Measurements from ENCODE around the gene AMFR.

The AMFR gene

DNA sequence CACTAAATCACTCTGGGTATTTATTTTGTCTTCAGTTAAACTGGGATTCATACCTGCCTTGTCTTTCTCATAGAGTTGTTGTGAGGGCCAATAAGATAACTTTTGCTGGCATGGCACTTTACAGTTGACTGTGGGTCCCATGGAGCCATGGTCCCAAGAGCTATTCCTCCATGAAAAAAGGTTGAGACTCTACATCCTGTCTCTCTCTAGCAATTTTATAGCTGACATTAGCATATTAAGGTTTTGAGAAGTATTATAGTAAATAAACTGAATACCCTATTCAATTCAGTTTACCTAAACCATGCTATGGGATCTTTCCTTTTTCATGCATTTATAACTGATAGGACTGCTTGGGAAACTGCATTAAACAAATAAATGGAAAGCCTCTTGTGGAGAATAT, 43.5 kb upstream of the AMFR start:
- H4K91ac ChIP-seq (ENCODE audit: low read length), result no peak overlapping the region
- H3K27me3 ChIP-seq (ENCODE audit: control insufficient read depth in 1 of 2, insufficient read depth in 1 of 2, low read length in 2 of 2), result no peaks in the 10 kb centered on the region
- DNase-seq, result no peak
- H3K36me3 ChIP-seq (ENCODE audit: control insufficient read depth in 1 of 2, insufficient read depth in 2 of 2, low read depth in 1 of 2, low read length in 2 of 2), result peaks cover 26 to 96% of the 10 kb centered on the region in 2 experiments
- no peak overlapping the region for H3K27ac ChIP-seq (ENCODE audit: low read length, poor library complexity, severe bottlenecking)
- no peak overlapping the region for H3K4me3 ChIP-seq (ENCODE audit: insufficient read depth in 1 of 2, low read depth in 1 of 2, low read length in 2 of 2)
- no peak overlapping the region for H2BK15ac ChIP-seq (ENCODE audit: low read depth, poor library complexity, severe bottlenecking)
- H3K79me1 ChIP-seq (replicated peaks; ENCODE audit: low read length, poor library complexity, severe bottlenecking), result peaks cover 16% of the 10 kb centered on the region
- no peak overlapping the region for H3K4me2 ChIP-seq (ENCODE audit: low read length, poor library complexity, severe bottlenecking)
- H2BK5ac ChIP-seq (ENCODE audit: low read depth, low read length, poor library complexity, severe bottlenecking), result no peak overlapping the region
- no peak overlapping the region for H2BK120ac ChIP-seq (ENCODE audit: low read depth, low read length)
- H2AK5ac ChIP-seq (ENCODE audit: low read length, severe bottlenecking), result no peak overlapping the region
- H2AFZ ChIP-seq (ENCODE audit: low read depth, low read length), result no peak overlapping the region
- H4K8ac ChIP-seq (ENCODE audit: low read length), result no peak overlapping the region
- H3K9ac ChIP-seq (ENCODE audit: low read length), result no peak overlapping the region
- H3K9me3 ChIP-seq (ENCODE audit: control insufficient read depth, low read length), result no peaks in the 10 kb centered on the region
- H3K4ac ChIP-seq (ENCODE audit: low read depth in 1 of 2, low read length in 2 of 2), result no peak overlapping the region
- no peak overlapping the region for H3K23ac ChIP-seq (ENCODE audit: low read length in 2 of 2)
- no peak overlapping the region for H3K18ac ChIP-seq (ENCODE audit: low read depth in 1 of 2, low read length in 2 of 2)
- no peak overlapping the region for H2BK12ac ChIP-seq (ENCODE audit: low read length in 2 of 2)
- no peak overlapping the region for H3K14ac ChIP-seq (ENCODE audit: low read length in 2 of 2)
- H3K4me1 ChIP-seq (ENCODE audit: control insufficient read depth, insufficient read depth, low read depth, low read length), result no peaks in the 10 kb centered on the region

GRCh38 chr16:56466344-56466743, 41.0 kb upstream of the AMFR start:
- H4K91ac ChIP-seq (ENCODE audit: low read length), result no peak overlapping the region
- H4K8ac ChIP-seq (ENCODE audit: low read length), result no peak overlapping the region
- no peak overlapping the region for H2BK12ac ChIP-seq (ENCODE audit: low read length in 2 of 2)
- no peaks in the 10 kb centered on the region for H3K27me3 ChIP-seq (ENCODE audit: control insufficient read depth in 1 of 2, insufficient read depth in 1 of 2, low read length in 2 of 2)
- H3K9me3 ChIP-seq (ENCODE audit: control insufficient read depth, low read length), result no peaks in the 10 kb centered on the region
- H3K36me3 ChIP-seq (ENCODE audit: control insufficient read depth in 1 of 2, insufficient read depth in 2 of 2, low read depth in 1 of 2, low read length in 2 of 2), result peaks cover 18 to 95% of the 10 kb centered on the region in 2 experiments
- no peak overlapping the region for H2BK5ac ChIP-seq (ENCODE audit: low read depth, low read length, poor library complexity, severe bottlenecking)
- H3K18ac ChIP-seq (ENCODE audit: low read depth in 1 of 2, low read length in 2 of 2), result no peak overlapping the region
- no peak overlapping the region for H2AK5ac ChIP-seq (ENCODE audit: low read length, severe bottlenecking)
- no peak overlapping the region for H2AFZ ChIP-seq (ENCODE audit: low read depth, low read length)
- WGBS, result 97% methylated on average over 2 of the region's 2 CpGs
- no peak for DNase-seq
- H3K9ac ChIP-seq (ENCODE audit: low read length), result no peak overlapping the region
- no peak overlapping the region for H2BK120ac ChIP-seq (ENCODE audit: low read depth, low read length)
- no peak overlapping the region for H3K4me2 ChIP-seq (ENCODE audit: low read length, poor library complexity, severe bottlenecking)
- H3K4ac ChIP-seq (ENCODE audit: low read depth in 1 of 2, low read length in 2 of 2), result no peak overlapping the region
- H3K79me1 ChIP-seq (replicated peaks; ENCODE audit: low read length, poor library complexity, severe bottlenecking), result peaks cover 13% of the 10 kb centered on the region
- H3K27ac ChIP-seq (ENCODE audit: low read length, poor library complexity, severe bottlenecking), result no peak overlapping the region
- no peak overlapping the region for H3K4me3 ChIP-seq (ENCODE audit: insufficient read depth in 1 of 2, low read depth in 1 of 2, low read length in 2 of 2)
- H3K4me1 ChIP-seq (ENCODE audit: control insufficient read depth, insufficient read depth, low read depth, low read length), result no peaks in the 10 kb centered on the region
- no peak overlapping the region for H2BK15ac ChIP-seq (ENCODE audit: low read depth, poor library complexity, severe bottlenecking)
- H3K14ac ChIP-seq (ENCODE audit: low read length in 2 of 2), result no peak overlapping the region
- no peak overlapping the region for H3K23ac ChIP-seq (ENCODE audit: low read length in 2 of 2)

DNA sequence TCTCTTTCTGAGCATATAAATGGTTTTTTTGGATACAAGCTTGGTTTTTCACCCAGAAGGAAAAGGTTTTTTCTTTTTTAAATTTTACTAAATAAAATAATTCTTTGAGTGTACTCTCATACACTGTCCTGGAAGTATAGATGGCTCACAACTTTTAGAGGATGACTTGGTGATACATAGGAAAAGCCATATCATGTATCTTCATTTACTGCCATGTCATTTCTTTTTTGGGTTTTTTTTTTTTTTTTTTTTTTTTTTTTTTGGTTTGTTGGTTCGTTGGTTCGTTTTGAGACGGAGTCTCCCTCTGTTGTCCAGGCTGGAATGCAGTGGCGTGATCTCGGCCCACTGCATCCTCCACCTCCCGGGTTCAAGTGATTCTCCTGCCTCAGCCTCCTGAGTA, 37.8 kb upstream of the AMFR start:
- Histone ChIP-seq H3K27ac (ENCODE audit: low read length, poor library complexity, severe bottlenecking) (no peak overlapping the region), H2AK5ac (ENCODE audit: low read length, severe bottlenecking) (no peak overlapping the region), H3K4me3 (ENCODE audit: insufficient read depth in 1 of 2, low read depth in 1 of 2, low read length in 2 of 2) (no peak overlapping the region), H4K91ac (ENCODE audit: low read length) (no peak overlapping the region), H4K8ac (ENCODE audit: low read length) (no peak overlapping the region), H3K4me1 (ENCODE audit: control insufficient read depth, insufficient read depth, low read depth, low read length) (no peaks in the 10 kb centered on the region), H3K9ac (ENCODE audit: low read length) (no peak overlapping the region), H3K23ac (ENCODE audit: low read length in 2 of 2) (no peak overlapping the region), H2AFZ (ENCODE audit: low read depth, low read length) (no peak overlapping the region), H2BK15ac (ENCODE audit: low read depth, poor library complexity, severe bottlenecking) (no peak overlapping the region), H2BK120ac (ENCODE audit: low read depth, low read length) (no peak overlapping the region), H2BK12ac (ENCODE audit: low read length in 2 of 2) (no peak overlapping the region), H3K79me1 (replicated peaks; ENCODE audit: low read length, poor library complexity, severe bottlenecking) (peaks cover 11% of the 10 kb centered on the region), H3K9me3 (ENCODE audit: control insufficient read depth, low read length) (no peaks in the 10 kb centered on the region), H3K27me3 (ENCODE audit: control insufficient read depth in 1 of 2, insufficient read depth in 1 of 2, low read length in 2 of 2) (no peaks in the 10 kb centered on the region), H3K14ac (ENCODE audit: low read length in 2 of 2) (no peak overlapping the region), H2BK5ac (ENCODE audit: low read depth, low read length, poor library complexity, severe bottlenecking) (no peak overlapping the region), H3K4ac (ENCODE audit: low read depth in 1 of 2, low read length in 2 of 2) (no peak overlapping the region), H3K18ac (ENCODE audit: low read depth in 1 of 2, low read length in 2 of 2) (no peak overlapping the region), H3K4me2 (ENCODE audit: low read length, poor library complexity, severe bottlenecking) (no peak overlapping the region), H3K36me3 (ENCODE audit: control insufficient read depth in 1 of 2, insufficient read depth in 2 of 2, low read depth in 1 of 2, low read length in 2 of 2) (peaks cover 5 to 95% of the 10 kb centered on the region in 2 experiments)
- no peak for DNase-seq
- WGBS, result 98% methylated on average over 6 of the region's 6 CpGs

GRCh38 chr16:56462064-56462796, 36.9 kb upstream of the AMFR start:
- no peak overlapping the region for H3K4me3 ChIP-seq (ENCODE audit: insufficient read depth in 1 of 2, low read depth in 1 of 2, low read length in 2 of 2)
- H3K27me3 ChIP-seq (ENCODE audit: control insufficient read depth in 1 of 2, insufficient read depth in 1 of 2, low read length in 2 of 2), result no peaks in the 10 kb centered on the region
- no peak overlapping the region for H3K14ac ChIP-seq (ENCODE audit: low read length in 2 of 2)
- 93% methylated on average over 2 of the region's 3 CpGs for WGBS
- peaks cover 9 to 95% of the 10 kb centered on the region in 2 experiments for H3K36me3 ChIP-seq (ENCODE audit: control insufficient read depth in 1 of 2, insufficient read depth in 2 of 2, low read depth in 1 of 2, low read length in 2 of 2)
- H2BK12ac ChIP-seq (ENCODE audit: low read length in 2 of 2), result no peak overlapping the region
- no peak overlapping the region for H3K23ac ChIP-seq (ENCODE audit: low read length in 2 of 2)
- H3K4me2 ChIP-seq (ENCODE audit: low read length, poor library complexity, severe bottlenecking), result no peak overlapping the region
- H3K79me1 ChIP-seq (replicated peaks; ENCODE audit: low read length, poor library complexity, severe bottlenecking), result peaks cover 9% of the 10 kb centered on the region
- H3K9ac ChIP-seq (ENCODE audit: low read length), result no peak overlapping the region
- no peak overlapping the region for H4K91ac ChIP-seq (ENCODE audit: low read length)
- no peak overlapping the region for H3K4ac ChIP-seq (ENCODE audit: low read depth in 1 of 2, low read length in 2 of 2)
- no peak overlapping the region for H2AFZ ChIP-seq (ENCODE audit: low read depth, low read length)
- no peak overlapping the region for H2BK15ac ChIP-seq (ENCODE audit: low read depth, poor library complexity, severe bottlenecking)
- H4K8ac ChIP-seq (ENCODE audit: low read length), result no peak overlapping the region
- no peak overlapping the region for H2BK120ac ChIP-seq (ENCODE audit: low read depth, low read length)
- no peak overlapping the region for H3K18ac ChIP-seq (ENCODE audit: low read depth in 1 of 2, low read length in 2 of 2)
- no peak for DNase-seq
- no peak overlapping the region for H2AK5ac ChIP-seq (ENCODE audit: low read length, severe bottlenecking)
- no peaks in the 10 kb centered on the region for H3K9me3 ChIP-seq (ENCODE audit: control insufficient read depth, low read length)
- no peaks in the 10 kb centered on the region for H3K4me1 ChIP-seq (ENCODE audit: control insufficient read depth, insufficient read depth, low read depth, low read length)
- H3K27ac ChIP-seq (ENCODE audit: low read length, poor library complexity, severe bottlenecking), result no peak overlapping the region
- H2BK5ac ChIP-seq (ENCODE audit: low read depth, low read length, poor library complexity, severe bottlenecking), result no peak overlapping the region

Data from mesenchymal stem cell (in vitro differentiated cells and primary cell).